K562 (cell line): ENCODE results near the gene HARS2. TPM values are rescaled to one million over a fixed set of nuclear protein-coding genes. Genes with fewer than 3 reads are reported as not detected.

Source experiments
- HIVEP1 ChIP-seq: fragments of 250-450 bp; sonication (Bioruptor Pico); IDR thresholded peaks from 2 replicates; pipeline ENCODE4 v1.4.0; 2020; ENCODE audit warnings: mild to moderate bottlenecking
- ILF3 ChIP-seq: fragments of 450-650 bp; IDR thresholded peaks from 2 replicates; pipeline ENCODE4 v1.6.1; 2018; ENCODE audit warnings: antibody characterized with exemption, mild to moderate bottlenecking, moderate library complexity, borderline replicate concordance
- MCM5 ChIP-seq: fragments of 450-650 bp; IDR thresholded peaks from 2 replicates; pipeline ENCODE4 v1.6.1; 2016; ENCODE audit warnings: low read depth
- NFE2 ChIP-seq: IDR thresholded peaks from 2 replicates; pipeline ENCODE4 v1.6.1; 2014; ENCODE audit warnings: antibody characterized with exemption, low read depth
- REST ChIP-seq, 2 experiments: fragments of 450-650 bp; formaldehyde crosslinking in 1 of 2; IDR thresholded peaks; 2 replicates each; pipeline versions ENCODE4 v1.4.0 to v1.6.1; 2014 to 2020; ENCODE audit warnings: mild to moderate bottlenecking in 2 of 2, borderline replicate concordance in 1 of 2, low read depth in 1 of 2
- THAP7 ChIP-seq: fragments of 250-450 bp; sonication (Bioruptor Pico); IDR thresholded peaks from 2 replicates; pipeline ENCODE4 v1.5.0; 2021
- THRAP3 ChIP-seq: fragments of 450-650 bp; IDR thresholded peaks from 2 replicates; pipeline ENCODE4 v1.6.1; 2016; ENCODE audit warnings: mild to moderate bottlenecking, inconsistent platforms, borderline replicate concordance
- XRCC5 ChIP-seq: fragments of 200-400 bp; formaldehyde crosslinking; IDR thresholded peaks from 2 replicates; pipeline ENCODE4 v1.6.1; 2017; ENCODE audit warnings: low read depth, mild to moderate bottlenecking, low read length
- ZNF143 ChIP-seq: sonication (generic); formaldehyde crosslinking; IDR thresholded peaks from 2 replicates; pipeline ENCODE4 v1.9.0; 2022; ENCODE audit warnings: mild to moderate bottlenecking, missing genetic modification reagents
- ZNF197 ChIP-seq: fragments of 200-800 bp; sonication (Bioruptor generic); IDR thresholded peaks from 2 replicates; pipeline ENCODE4 v1.6.1; 2016; ENCODE audit warnings: low read depth, missing genetic modification characterization, missing compliant biosample characterization
- ZNF324 ChIP-seq: fragments of 250-450 bp; sonication (Bioruptor Pico); IDR thresholded peaks from 2 replicates; pipeline ENCODE4 v1.4.0; 2020; ENCODE audit warnings: mild to moderate bottlenecking
- ZNF41 ChIP-seq: fragments of 250-450 bp; sonication (Bioruptor Pico); conservative IDR thresholded peaks from 2 replicates; pipeline ENCODE4 v1.4.0; 2020; ENCODE audit warnings: mild to moderate bottlenecking
- ZNF586 ChIP-seq: fragments of 450-650 bp; formaldehyde crosslinking; conservative IDR thresholded peaks from 2 replicates; pipeline ENCODE4 v1.4.0; 2020; ENCODE audit warnings: mild to moderate bottlenecking, moderate library complexity
- polyA plus RNA-seq, 8 experiments: library from polyadenylated mRNA; depleted of rRNA in 4 of 8; stranded (reverse) in 5 of 8; unstranded in 3 of 8; fragments of >200 nt; fragmentation: Nextera tagmentation in 2 of 8; fragmentation: Illumina TruSeq in 1 of 8; extraction: Ambion mirVana in 2 of 8; extraction: Trizol in 1 of 8; gene quantifications; 2 replicates each; pipeline versions ENCODE4 v1.2.1 to v1.2.3, GENCODE V29; 2011 to 2014; ENCODE audit warnings: inconsistent platforms in 1 of 8, missing spikeins in 1 of 8
- total RNA-seq, 7 experiments: library from RNA; depleted of rRNA in 6 of 7; stranded (reverse); fragments of >200 nt in 6 of 7; fragmentation: Illumina TruSeq in 2 of 7; extraction: Trizol in 2 of 7; gene quantifications; 2 replicates each; pipeline versions ENCODE4 v1.2.1 to v1.2.3, GENCODE V29; 2011 to 2021; ENCODE audit warnings: low replicate concordance in 1 of 7
- TF ChIP-seq, protein P1 (sequence below): fragments of 250-450 bp; sonication (Bioruptor Pico); IDR thresholded peaks from 2 replicates; pipeline ENCODE4 v1.8.0; 2021; ENCODE audit warnings: moderate library complexity, mild to moderate bottlenecking, inconsistent platforms
- TF ChIP-seq, protein P2 (sequence below): sonication (generic); formaldehyde crosslinking; IDR thresholded peaks from 2 replicates; pipeline ENCODE4 v1.8.1; 2023; ENCODE audit warnings: mild to moderate bottlenecking, missing genetic modification reagents

Gene HARS2
- total and polyA plus RNA-seq, 9 of the 15 experiments (the other 6 are each of a cell fraction or from before 2014, with no cell fraction given): 8.5 to 41.6 (median 27.1) TPM

- TF ChIP-seq REST (IDR thresholded peaks at IDR 0.05; ENCODE audit: borderline replicate concordance): no peak
- peak; percentile 61; the same call in 1 of the 2 replicates for TF ChIP-seq REST (CRISPR knock-in tag; IDR thresholded peaks at IDR 0.05; ENCODE audit: low read depth)
- no peak for TF ChIP-seq THAP7 (CRISPR knock-in tag)
- no peak for TF ChIP-seq THRAP3
- TF ChIP-seq, protein P1, sequence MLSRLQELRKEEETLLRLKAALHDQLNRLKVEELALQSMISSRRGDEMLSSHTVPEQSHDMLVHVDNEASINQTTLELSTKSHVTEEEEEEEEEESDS (CRISPR knock-in tag): no peak
- no peak for TF ChIP-seq ZNF324 (CRISPR knock-in tag)
- TF ChIP-seq XRCC5: 0 out of 2 replicates have a peak, but pooled peaks have one; percentile 49
- no peak for TF ChIP-seq ZNF197 (CRISPR knock-in tag)
- TF ChIP-seq NFE2: no peak
- no peak for TF ChIP-seq MCM5
- TF ChIP-seq, protein P2, sequence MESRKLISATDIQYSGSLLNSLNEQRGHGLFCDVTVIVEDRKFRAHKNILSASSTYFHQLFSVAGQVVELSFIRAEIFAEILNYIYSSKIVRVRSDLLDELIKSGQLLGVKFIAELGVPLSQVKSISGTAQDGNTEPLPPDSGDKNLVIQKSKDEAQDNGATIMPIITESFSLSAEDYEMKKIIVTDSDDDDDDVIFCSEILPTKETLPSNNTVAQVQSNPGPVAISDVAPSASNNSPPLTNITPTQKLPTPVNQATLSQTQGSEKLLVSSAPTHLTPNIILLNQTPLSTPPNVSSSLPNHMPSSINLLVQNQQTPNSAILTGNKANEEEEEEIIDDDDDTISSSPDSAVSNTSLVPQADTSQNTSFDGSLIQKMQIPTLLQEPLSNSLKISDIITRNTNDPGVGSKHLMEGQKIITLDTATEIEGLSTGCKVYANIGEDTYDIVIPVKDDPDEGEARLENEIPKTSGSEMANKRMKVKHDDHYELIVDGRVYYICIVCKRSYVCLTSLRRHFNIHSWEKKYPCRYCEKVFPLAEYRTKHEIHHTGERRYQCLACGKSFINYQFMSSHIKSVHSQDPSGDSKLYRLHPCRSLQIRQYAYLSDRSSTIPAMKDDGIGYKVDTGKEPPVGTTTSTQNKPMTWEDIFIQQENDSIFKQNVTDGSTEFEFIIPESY (CRISPR knock-in tag): 0 out of 2 replicates have a peak, but pooled peaks have one; percentile 28
- no peak for TF ChIP-seq ZNF586 (CRISPR knock-in tag)
- no peak for TF ChIP-seq HIVEP1 (CRISPR knock-in tag)
- TF ChIP-seq ZNF41 (CRISPR knock-in tag): no peak
- no peak for TF ChIP-seq ILF3
- no peak for TF ChIP-seq ZNF143
These were observed at the start of gene HARS2, which contains the start of gene HARS1 (continued) for GRCh38 chr5:140690941-140691924.
